SK-N-SH treated with all-trans-retinoic acid at 6 μM for 48 hours (cell line): Measurements from ENCODE around the gene SORL1.

ENCODE experiments used
- CSDC2 ChIP-seq: fragments of 250-450 bp; sonication (Bioruptor Pico); IDR thresholded peaks from 2 replicates; pipeline ENCODE4 v1.5.0; 2020; ENCODE audit warnings: mild to moderate bottlenecking, moderate library complexity
- ESRRG ChIP-seq: fragments of 250-450 bp; sonication (Bioruptor Pico); IDR thresholded peaks from 2 replicates; pipeline ENCODE4 v1.6.1; 2021; ENCODE audit warnings: mild to moderate bottlenecking
- OSR1 ChIP-seq: fragments of 250-450 bp; sonication (Bioruptor Pico); IDR thresholded peaks from 2 replicates; pipeline ENCODE4 v1.8.0; 2022; ENCODE audit warnings: moderate library complexity, mild to moderate bottlenecking, inconsistent platforms
- PPARA ChIP-seq: fragments of 250-450 bp; sonication (Bioruptor Pico); IDR thresholded peaks from 2 replicates; pipeline ENCODE4 v1.5.0; 2020; ENCODE audit warnings: mild to moderate bottlenecking, borderline replicate concordance
- ZFP3 ChIP-seq: fragments of 250-450 bp; sonication (Bioruptor Pico); IDR thresholded peaks from 2 replicates; pipeline ENCODE4 v1.5.0; 2020; ENCODE audit warnings: mild to moderate bottlenecking, moderate library complexity
- ZNF565 ChIP-seq: fragments of 450-650 bp; formaldehyde crosslinking; conservative IDR thresholded peaks from 2 replicates; pipeline ENCODE4 v1.5.0; 2020; ENCODE audit warnings: low read depth, mild to moderate bottlenecking, moderate library complexity
- TF ChIP-seq, protein P1 (sequence below): fragments of 250-450 bp; sonication (Bioruptor Pico); IDR thresholded peaks from 2 replicates; pipeline ENCODE4 v1.5.1; 2021; ENCODE audit warnings: mild to moderate bottlenecking, moderate library complexity
- TF ChIP-seq, protein P2 (sequence below): fragments of 250-450 bp; sonication (Bioruptor Pico); IDR thresholded peaks from 2 replicates; pipeline ENCODE4 v1.8.0; 2020; ENCODE audit warnings: mild to moderate bottlenecking, moderate library complexity, borderline replicate concordance
- TF ChIP-seq, protein P3 (sequence below): fragments of 250-450 bp; sonication (Bioruptor Pico); IDR thresholded peaks from 2 replicates; pipeline ENCODE4 v1.5.1; 2020; ENCODE audit warnings: low read depth, mild to moderate bottlenecking, moderate library complexity
- TF ChIP-seq, protein P4 (sequence below): fragments of 250-450 bp; sonication (Bioruptor Pico); IDR thresholded peaks from 2 replicates; pipeline ENCODE4 v1.8.0; 2021; ENCODE audit warnings: low read depth, mild to moderate bottlenecking, moderate library complexity, borderline replicate concordance

DNA sequence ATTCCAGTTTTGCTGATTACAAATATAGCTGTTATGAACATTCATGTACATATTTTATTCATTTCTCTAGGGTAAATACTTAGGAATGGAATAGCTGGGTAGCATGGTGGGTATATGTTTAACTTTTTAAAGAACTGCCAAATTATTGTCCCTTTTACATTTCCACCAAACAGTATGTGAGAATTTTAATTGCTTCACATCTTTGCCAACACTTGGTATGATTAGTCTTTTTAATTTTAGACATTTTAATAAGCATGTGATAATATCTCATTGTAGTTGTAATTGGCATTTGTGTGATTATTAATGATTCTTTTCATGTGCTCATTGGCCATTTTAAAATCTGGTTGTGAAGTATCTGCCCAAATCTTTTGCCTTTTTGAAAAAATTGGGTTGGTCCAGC, 73.3 kb downstream of the SORL1 start:
- TF ChIP-seq, protein P1, sequence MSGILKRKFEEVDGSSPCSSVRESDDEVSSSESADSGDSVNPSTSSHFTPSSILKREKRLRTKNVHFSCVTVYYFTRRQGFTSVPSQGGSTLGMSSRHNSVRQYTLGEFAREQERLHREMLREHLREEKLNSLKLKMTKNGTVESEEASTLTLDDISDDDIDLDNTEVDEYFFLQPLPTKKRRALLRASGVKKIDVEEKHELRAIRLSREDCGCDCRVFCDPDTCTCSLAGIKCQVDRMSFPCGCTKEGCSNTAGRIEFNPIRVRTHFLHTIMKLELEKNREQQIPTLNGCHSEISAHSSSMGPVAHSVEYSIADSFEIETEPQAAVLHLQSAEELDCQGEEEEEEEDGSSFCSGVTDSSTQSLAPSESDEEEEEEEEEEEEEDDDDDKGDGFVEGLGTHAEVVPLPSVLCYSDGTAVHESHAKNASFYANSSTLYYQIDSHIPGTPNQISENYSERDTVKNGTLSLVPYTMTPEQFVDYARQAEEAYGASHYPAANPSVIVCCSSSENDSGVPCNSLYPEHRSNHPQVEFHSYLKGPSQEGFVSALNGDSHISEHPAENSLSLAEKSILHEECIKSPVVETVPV (CRISPR knock-in tag), result no peak
- TF ChIP-seq ZNF565 (CRISPR knock-in tag) (no peak), PPARA (CRISPR knock-in tag) (no peak), ESRRG (CRISPR knock-in tag) (no peak), ZFP3 (CRISPR knock-in tag) (no peak), CSDC2 (CRISPR knock-in tag) (no peak), OSR1 (CRISPR knock-in tag) (no peak)
- TF ChIP-seq, protein P2, sequence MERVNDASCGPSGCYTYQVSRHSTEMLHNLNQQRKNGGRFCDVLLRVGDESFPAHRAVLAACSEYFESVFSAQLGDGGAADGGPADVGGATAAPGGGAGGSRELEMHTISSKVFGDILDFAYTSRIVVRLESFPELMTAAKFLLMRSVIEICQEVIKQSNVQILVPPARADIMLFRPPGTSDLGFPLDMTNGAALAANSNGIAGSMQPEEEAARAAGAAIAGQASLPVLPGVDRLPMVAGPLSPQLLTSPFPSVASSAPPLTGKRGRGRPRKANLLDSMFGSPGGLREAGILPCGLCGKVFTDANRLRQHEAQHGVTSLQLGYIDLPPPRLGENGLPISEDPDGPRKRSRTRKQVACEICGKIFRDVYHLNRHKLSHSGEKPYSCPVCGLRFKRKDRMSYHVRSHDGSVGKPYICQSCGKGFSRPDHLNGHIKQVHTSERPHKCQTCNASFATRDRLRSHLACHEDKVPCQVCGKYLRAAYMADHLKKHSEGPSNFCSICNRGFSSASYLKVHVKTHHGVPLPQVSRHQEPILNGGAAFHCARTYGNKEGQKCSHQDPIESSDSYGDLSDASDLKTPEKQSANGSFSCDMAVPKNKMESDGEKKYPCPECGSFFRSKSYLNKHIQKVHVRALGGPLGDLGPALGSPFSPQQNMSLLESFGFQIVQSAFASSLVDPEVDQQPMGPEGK (CRISPR knock-in tag), result no peak
- TF ChIP-seq, protein P3, sequence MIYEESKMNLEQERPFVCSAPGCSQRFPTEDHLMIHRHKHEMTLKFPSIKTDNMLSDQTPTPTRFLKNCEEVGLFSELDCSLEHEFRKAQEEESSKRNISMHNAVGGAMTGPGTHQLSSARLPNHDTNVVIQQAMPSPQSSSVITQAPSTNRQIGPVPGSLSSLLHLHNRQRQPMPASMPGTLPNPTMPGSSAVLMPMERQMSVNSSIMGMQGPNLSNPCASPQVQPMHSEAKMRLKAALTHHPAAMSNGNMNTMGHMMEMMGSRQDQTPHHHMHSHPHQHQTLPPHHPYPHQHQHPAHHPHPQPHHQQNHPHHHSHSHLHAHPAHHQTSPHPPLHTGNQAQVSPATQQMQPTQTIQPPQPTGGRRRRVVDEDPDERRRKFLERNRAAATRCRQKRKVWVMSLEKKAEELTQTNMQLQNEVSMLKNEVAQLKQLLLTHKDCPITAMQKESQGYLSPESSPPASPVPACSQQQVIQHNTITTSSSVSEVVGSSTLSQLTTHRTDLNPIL (CRISPR knock-in tag), result no peak
- TF ChIP-seq, protein P4, sequence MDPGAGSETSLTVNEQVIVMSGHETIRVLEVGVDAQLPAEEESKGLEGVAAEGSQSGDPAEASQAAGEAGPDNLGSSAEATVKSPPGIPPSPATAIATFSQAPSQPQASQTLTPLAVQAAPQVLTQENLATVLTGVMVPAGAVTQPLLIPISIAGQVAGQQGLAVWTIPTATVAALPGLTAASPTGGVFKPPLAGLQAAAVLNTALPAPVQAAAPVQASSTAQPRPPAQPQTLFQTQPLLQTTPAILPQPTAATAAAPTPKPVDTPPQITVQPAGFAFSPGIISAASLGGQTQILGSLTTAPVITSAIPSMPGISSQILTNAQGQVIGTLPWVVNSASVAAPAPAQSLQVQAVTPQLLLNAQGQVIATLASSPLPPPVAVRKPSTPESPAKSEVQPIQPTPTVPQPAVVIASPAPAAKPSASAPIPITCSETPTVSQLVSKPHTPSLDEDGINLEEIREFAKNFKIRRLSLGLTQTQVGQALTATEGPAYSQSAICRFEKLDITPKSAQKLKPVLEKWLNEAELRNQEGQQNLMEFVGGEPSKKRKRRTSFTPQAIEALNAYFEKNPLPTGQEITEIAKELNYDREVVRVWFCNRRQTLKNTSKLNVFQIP (CRISPR knock-in tag), result no peak
